T-helper 1 cell (primary cell): ENCODE results near the gene CDC23.
"Not testable (repeated sequence)": the region's sequence is repeated elsewhere in the genome, so short reads cannot be mapped to it uniquely, and the experiment has no call there.

Experiments used
- DNase-seq, 5 donors: peaks; one replicate each; pipeline ENCODE4 v3.0.0-alpha.2; 2012 to 2020

CDC23 gene

GRCh38 chr5:138212828-138213160 lies 329 bp downstream of the CDC23 start:
- no peak for DNase-seq

DNA sequence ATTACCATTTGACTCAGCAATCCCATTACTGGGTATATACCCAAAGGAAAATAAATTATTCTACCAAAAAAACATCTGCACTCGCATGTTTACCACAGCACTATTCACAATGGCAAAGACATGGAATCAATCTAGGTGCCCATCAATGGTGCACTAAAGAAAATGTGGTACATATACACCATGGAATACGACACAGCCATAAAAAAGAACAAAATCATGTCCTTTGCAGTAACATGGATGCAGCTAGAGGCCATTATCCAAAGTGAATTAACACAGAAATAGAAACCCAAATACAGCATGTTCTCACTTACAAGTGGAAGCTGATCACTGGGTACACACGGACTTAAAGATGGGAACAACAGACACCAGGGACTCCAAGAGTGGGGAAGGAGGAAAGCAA lies 2.1 kb downstream of the CDC23 start:
- DNase-seq = no peak

- not testable (repeated sequence) for DNase-seq
These were observed 19.3 kb downstream of the CDC23 start for GRCh38 chr5:138193859-138194258.

DNA sequence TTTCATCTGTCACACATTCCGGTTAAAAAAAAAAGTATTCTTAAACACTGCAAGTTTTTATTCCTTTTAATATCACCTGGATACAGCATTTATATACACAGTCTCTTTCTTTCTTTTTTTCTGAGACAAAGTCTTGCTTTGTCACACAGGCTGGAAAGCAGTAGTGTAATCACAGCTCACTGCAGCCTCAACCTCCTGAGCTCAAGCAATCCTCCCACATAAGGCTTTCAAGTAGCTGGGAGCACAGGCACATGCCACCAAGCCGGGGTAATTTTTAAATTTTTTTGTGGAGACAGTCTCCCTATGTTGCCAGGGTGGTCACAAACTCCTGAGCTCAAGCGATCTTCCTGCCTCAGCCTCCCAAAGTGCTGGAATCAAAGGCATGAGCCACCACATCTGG lies 20.3 kb downstream of the CDC23 start:
- no peak for DNase-seq

- no peak for DNase-seq
These were observed 24.5 kb downstream of the CDC23 start for GRCh38 chr5:138188626-138189025.

- no peak for DNase-seq
These were observed 27.1 kb downstream of the CDC23 start for GRCh38 chr5:138186002-138186447.

- no peak for DNase-seq
These were observed 30.3 kb downstream of the CDC23 start for GRCh38 chr5:138182808-138183207.

DNA sequence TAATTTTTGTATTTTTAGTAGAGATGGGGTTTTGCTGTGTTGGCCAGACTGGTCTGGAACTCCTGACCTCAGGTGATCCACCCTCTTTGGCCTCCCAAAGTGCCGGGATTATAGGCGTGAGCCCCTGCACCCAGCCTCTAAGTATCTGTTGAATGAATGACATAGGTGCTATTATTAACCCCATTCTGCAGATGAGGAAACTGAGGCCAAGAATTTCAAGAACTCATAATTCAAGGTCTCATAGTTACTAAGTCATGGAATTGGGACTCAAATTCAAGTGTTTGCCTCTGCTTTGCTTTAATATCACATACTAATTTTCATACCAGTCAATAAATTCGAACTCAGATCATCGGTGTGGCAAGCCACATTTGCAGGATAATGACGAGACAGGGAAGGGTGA lies 32.3 kb downstream of the CDC23 start:
- no peak for DNase-seq

DNA sequence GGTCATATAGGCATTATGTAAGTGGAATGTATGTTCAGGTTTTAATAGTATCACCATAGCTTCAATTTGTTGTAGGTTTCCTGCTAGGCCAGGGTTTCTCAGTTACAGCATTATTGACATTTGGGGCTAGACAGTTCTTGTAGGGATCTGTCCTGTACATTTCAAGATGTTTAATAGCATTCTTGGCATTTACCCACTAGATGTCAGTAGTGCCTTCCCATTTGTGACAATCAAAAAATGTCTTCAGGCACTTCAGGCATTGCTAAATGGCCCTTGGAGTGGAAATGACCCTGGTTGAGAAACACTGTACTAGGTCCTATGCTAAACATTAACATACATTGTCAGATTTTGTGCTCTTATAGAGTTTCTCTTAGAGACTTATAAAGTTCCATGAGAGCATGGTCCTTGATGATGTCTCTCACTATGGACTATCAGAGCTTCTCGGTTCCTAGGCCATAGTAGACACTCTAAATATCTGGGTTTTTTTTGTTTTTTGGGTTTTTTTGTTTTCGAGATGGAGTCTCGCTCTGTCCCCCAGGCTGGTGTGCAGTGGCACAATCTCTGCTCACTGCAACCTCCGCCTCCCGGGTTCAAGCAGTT lies 32.8 kb downstream of the CDC23 start:
- DNase-seq = peak in 1 of 5 donors; percentile 69

DNA sequence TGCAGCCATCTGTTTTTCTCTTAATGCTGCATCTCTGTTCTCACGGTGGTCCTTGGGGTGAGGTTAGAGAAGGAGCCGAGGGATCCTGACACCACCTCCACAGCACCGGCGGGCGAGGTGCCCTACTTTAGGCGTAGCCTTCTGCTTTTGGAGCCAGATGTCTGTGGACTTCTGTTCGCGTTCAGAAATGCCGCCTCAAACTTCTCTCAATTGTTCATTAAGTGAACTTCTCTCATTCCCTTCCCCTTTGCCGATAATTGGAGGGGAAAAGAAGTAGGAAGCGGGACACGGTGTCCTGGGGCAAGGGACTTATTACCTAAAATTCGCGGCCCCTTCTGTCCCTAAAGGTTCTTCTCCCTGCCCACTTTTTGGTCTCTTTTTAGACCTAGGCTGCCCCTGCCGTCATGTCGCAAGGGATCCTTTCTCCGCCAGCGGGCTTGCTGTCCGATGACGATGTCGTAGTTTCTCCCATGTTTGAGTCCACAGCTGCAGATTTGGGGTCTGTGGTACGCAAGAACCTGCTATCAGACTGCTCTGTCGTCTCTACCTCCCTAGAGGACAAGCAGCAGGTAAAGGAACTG lies 33.8 kb downstream of the CDC23 start:
- DNase-seq = peak in 1 of 5 donors; percentile 9

- DNase-seq = peak; percentile 72 to 94 (median 86)
These were observed 34.4 kb downstream of the CDC23 start, which contains the start of the genes BRD8 and KIF20A for GRCh38 chr5:138178516-138179276. Gene BRD8 (minus strand): TSS chr5:138178630. CDS start chr5:138178614, 16 bp downstream. Gene KIF20A (plus strand): TSS chr5:138179112. CDS start chr5:138179681, 569 bp downstream.

GRCh38 chr5:138177941-138178515 lies 35.1 kb downstream of the CDC23 start:
- peak in 2 of 5 donors; percentile 10 to 30 for DNase-seq

- DNase-seq = no peak
These were observed 42.8 kb downstream of the CDC23 start for GRCh38 chr5:138170299-138170698.

DNA sequence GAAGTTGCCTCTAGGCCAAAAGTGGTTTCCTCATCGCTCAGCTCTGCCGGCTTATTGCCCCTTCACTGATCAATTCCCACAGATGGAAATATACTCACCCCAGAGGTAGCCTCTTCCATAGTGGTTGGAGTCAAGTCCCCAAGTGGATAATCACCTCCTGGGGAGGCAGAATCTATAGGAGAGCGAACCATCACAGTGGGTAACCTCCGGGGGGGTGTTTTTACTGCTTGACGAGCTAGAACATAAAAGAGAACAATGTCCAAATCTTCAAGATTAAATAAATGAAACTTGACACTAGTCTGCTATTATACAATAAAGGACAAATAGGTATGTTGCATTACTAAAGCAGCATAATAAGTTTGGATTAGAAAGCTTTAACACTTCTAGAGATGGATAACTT lies 44.0 kb downstream of the CDC23 start:
- no peak for DNase-seq

- DNase-seq = no peak
These were observed 49.4 kb downstream of the CDC23 start for GRCh38 chr5:138163721-138164120.

DNA sequence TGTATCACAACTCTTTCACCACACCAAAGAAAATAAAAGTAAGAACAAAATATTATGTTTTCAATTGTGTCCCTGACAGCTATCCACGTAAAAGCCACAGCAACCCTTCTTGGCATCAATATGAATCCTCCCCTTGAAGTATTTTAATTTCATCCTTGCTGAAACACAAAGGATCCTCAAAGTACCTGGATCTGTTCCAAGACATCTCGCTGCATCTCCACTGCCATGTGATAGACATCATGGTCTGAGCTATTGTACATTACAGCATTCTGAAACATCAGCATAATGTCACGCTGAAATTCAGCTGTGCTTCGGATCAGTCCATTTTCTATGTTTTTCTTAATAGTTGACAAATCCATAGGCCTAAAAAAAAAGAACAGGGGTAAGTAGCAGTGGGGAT lies 52.4 kb downstream of the CDC23 start:
- no peak for DNase-seq

DNA sequence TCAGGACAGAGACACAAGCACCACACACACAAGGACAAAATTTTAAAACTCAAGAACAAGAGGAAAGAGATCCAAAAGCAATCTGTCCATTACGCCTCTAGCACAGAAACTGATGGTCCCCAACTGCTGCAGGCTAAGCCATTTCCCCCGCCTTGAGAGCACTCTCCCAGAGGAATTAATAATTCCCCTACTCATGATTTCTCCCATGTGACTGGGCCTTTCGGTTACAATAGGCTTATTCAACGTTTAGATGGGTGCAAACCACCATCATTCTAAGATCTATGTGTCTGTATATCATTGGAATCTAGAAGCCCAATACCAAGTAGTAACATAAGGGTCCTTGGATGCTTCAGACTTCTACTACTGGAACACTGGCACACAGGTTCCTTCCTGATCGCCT lies 53.5 kb downstream of the CDC23 start:
- DNase-seq = no peak

- DNase-seq = no peak
These were observed 55.5 kb downstream of the CDC23 start for GRCh38 chr5:138157626-138158025.

DNA sequence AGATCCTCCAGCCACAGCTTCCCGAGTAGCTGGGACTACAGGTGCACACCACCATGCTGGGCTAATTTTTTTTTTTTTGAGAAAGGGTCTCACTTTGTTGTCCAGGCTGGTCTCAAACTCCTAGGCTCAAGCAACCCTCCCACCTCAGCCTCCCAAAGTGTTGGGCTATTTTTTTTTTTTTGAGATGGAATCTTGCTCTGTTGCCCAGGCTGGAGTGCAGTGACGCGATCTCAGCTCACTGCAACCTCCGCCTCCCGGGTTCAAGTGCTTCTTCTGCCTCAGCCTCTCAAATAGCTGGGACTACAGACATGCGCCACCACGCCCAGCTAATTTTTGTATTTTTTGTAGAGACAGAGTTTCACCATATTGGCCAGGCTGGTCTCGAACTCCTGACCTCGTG lies 57.1 kb downstream of the CDC23 start:
- DNase-seq = not testable (repeated sequence)

GRCh38 chr5:138149530-138149929 lies 63.6 kb downstream of the CDC23 start:
- no peak for DNase-seq

DNA sequence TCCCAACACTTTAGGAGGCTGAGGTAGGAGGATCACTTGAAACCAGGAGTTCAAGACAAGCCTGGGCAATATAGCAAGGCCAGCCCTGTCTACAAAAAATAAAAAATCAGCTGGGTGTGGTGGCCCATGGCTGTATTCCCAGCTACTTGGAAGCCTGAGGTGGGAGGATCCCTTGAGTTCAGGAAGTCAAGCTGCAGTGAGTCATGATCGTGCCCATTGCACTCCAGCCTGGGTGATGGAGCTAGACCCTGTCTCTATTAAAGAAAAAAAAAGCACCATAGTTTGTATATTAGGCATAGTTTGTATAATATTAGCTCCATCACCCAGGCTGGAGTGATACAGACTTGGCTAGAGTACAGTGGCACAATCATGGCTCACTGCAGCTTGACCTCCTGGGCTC lies 64.3 kb downstream of the CDC23 start:
- no peak for DNase-seq

GRCh38 chr5:138143578-138143977 lies 69.5 kb downstream of the CDC23 start:
- DNase-seq = not testable (repeated sequence)

- DNase-seq = no peak
These were observed 71.4 kb downstream of the CDC23 start for GRCh38 chr5:138141734-138142133.

DNA sequence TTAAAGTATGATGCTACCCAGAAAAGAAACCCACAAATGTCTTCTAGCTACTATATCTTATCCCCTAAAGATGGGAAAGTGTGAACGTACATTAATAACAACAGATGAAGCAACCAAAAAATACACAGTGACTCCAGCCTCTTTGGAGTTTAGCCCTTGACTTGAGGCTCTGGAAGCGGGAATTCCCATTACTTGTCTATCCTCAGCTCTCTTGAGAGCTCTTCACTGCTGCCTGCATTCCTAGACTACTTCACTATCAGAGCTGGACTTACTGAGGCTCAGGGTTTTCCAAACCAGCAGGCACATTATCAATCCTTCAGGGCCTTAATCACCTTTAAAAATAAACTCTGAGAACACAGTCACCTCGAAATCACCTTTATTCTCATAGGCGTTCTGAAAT lies 72.9 kb downstream of the CDC23 start:
- DNase-seq = no peak
